Sigmoid colon (tissue), 7 donors: Measurements from ENCODE around the gene TMEM141. TPM values are rescaled to one million over a fixed set of nuclear protein-coding genes. Genes with fewer than 3 reads are reported as not detected.

Source experiments
- DNase-seq: peaks from one replicate; pipeline ENCODE4 v3.0.0-alpha.2; 2019
- H3K27ac ChIP-seq, 4 donors: fragments of 200-600 bp; sonication (generic); one replicate each; pipeline ENCODE4 v1.5.1; 2016 to 2019; ENCODE audit warnings: mild to moderate bottlenecking in 1 of 4
- H3K27me3 ChIP-seq, 3 donors: fragments of 200-600 bp; sonication (generic); one replicate each; pipeline ENCODE4 v1.5.1; 2019; ENCODE audit warnings: mild to moderate bottlenecking in 1 of 3
- H3K36me3 ChIP-seq, 4 donors: fragments of 200-600 bp; sonication (generic); one replicate each; pipeline ENCODE4 v1.5.1; 2016 to 2019
- H3K4me1 ChIP-seq, 4 donors: fragments of 200-600 bp; sonication (generic); one replicate each; pipeline ENCODE4 v1.5.1; 2017 to 2019
- H3K4me3 ChIP-seq, 4 donors: fragments of 200-600 bp; sonication (generic); one replicate each; pipeline ENCODE4 v1.5.1; 2017 to 2019; ENCODE audit warnings: mild to moderate bottlenecking in 2 of 4, moderate library complexity in 1 of 4
- H3K9me3 ChIP-seq, 4 donors: fragments of 200-600 bp in 3 of 4; sonication (generic) in 3 of 4; one replicate each; pipeline versions ENCODE4 v1.5.1 to v1.6.1; 2013 to 2019
- CTCF ChIP-seq, 4 experiments: fragments of 450-650 bp in 3 of 4; fragments of 200-600 bp in 1 of 4; IDR thresholded peaks; one replicate each; pipeline ENCODE4 v1.5.1; 2016 to 2019; ENCODE audit warnings: antibody characterized with exemption in 4 of 4, mild to moderate bottlenecking in 3 of 4, moderate library complexity in 2 of 4
- EP300 ChIP-seq, 4 donors: sonication (generic); formaldehyde crosslinking; IDR thresholded peaks; one replicate each; pipeline ENCODE4 v1.6.1; 2017; ENCODE audit warnings: antibody characterized with exemption in 4 of 4
- POLR2A ChIP-seq, 2 donors: fragments of 450-650 bp; IDR thresholded peaks; one replicate each; pipeline ENCODE4 v1.6.1; 2016; ENCODE audit warnings: antibody characterized with exemption in 2 of 2, mild to moderate bottlenecking in 2 of 2, moderate library complexity in 2 of 2
- POLR2AphosphoS5 ChIP-seq, 4 donors: sonication (generic); formaldehyde crosslinking; IDR thresholded peaks; one replicate each; pipeline ENCODE4 v1.6.1; 2017; ENCODE audit warnings: antibody characterized with exemption in 4 of 4
- WGBS, 2 donors: extraction: QIAGEN DNeasy Blood & Tissue Kit; methylation state at CpG; one replicate each; pipeline ENCODE4 v1.1.7; 2013; 5-methylcytosine and 5-hydroxymethylcytosine counted together
- intact Hi-C: fragments of 100-400 bp; cut with DNase I; formaldehyde crosslinking; loops from one replicate; pipeline ENCODE4 v1.15.1; 2023
- polyA plus RNA-seq, 3 donors: library from polyadenylated mRNA; stranded (reverse); fragments of 200-250 nt; gene quantifications; one replicate each; pipeline ENCODE4 v1.2.3, GENCODE V29; 2013
- total RNA-seq, 4 donors: library from RNA; depleted of rRNA; stranded (reverse); fragments of >200 nt; gene quantifications; one replicate each; pipeline ENCODE4 v1.1.0, GENCODE V29; 2016
- donor health status: healthy with polysubstance abuse.
- donor health status: Bipolar disorder and iron deficiency.
- donor health status: healthy.

The TMEM141 gene
- total and polyA plus RNA-seq, 7 donors, result 37.5 to 629 (median 84.7) TPM

- Histone ChIP-seq H3K4me1 (no peaks in the 10 kb centered on the region), H3K27ac (no peak overlapping the region), H3K27me3 (peaks cover 0 to 11% (median 10%) of the 10 kb centered on the region in 3 donors), H3K9me3 (peaks cover 0 to 4% (median 2%) of the 10 kb centered on the region in 4 donors), H3K36me3 (no peaks in the 10 kb centered on the region), H3K4me3 (no peak overlapping the region)
- TF ChIP-seq CTCF (IDR thresholded peaks at IDR 0.05) (no peak), POLR2A (IDR thresholded peaks at IDR 0.05) (no peak), POLR2AphosphoS5 (IDR thresholded peaks at IDR 0.05) (no peak), EP300 (IDR thresholded peaks at IDR 0.05) (no peak)
- intact Hi-C loops, result no loop called here
- 64 to 76% methylated on average over 3 of the region's 3 CpGs for WGBS, 2 donors
- DNase-seq, result no peak
These were observed 19.2 kb upstream of the TMEM141 start for GRCh38 chr9:136771907-136772415.

GRCh38 chr9:136773386-136774044 lies 17.6 kb upstream of the TMEM141 start:
- intact Hi-C loops, result no loop called here
- H3K27ac ChIP-seq, result no peak overlapping the region
- H3K4me1 ChIP-seq, result no peaks in the 10 kb centered on the region
- 81 to 89% methylated on average over 7 of the region's 7 CpGs for WGBS, 2 donors
- H3K9me3 ChIP-seq, result peaks cover 0 to 4% (median 2%) of the 10 kb centered on the region in 4 donors
- H3K4me3 ChIP-seq, result no peak overlapping the region
- no peak for TF ChIP-seq POLR2A (IDR thresholded peaks at IDR 0.05)
- no peak for TF ChIP-seq EP300 (IDR thresholded peaks at IDR 0.05)
- TF ChIP-seq CTCF (IDR thresholded peaks at IDR 0.05), result no peak
- TF ChIP-seq POLR2AphosphoS5 (IDR thresholded peaks at IDR 0.05), result no peak
- H3K36me3 ChIP-seq, result no peaks in the 10 kb centered on the region
- no peaks in the 10 kb centered on the region for H3K27me3 ChIP-seq
- no peak for DNase-seq

GRCh38 chr9:136774416-136775045 lies 16.6 kb upstream of the TMEM141 start:
- no peak for DNase-seq
- Histone ChIP-seq H3K9me3 (peaks cover 0 to 4% (median 2%) of the 10 kb centered on the region in 4 donors), H3K27ac (no peak overlapping the region), H3K4me1 (no peaks in the 10 kb centered on the region), H3K27me3 (no peaks in the 10 kb centered on the region), H3K4me3 (no peak overlapping the region), H3K36me3 (no peaks in the 10 kb centered on the region)
- intact Hi-C loops, result no loop called here
- TF ChIP-seq CTCF (IDR thresholded peaks at IDR 0.05) (no peak), POLR2A (IDR thresholded peaks at IDR 0.05) (no peak), EP300 (IDR thresholded peaks at IDR 0.05) (no peak)
- WGBS, 2 donors, result 90% methylated on average over 12 of the region's 12 CpGs

GRCh38 chr9:136775191-136775590 lies 16.0 kb upstream of the TMEM141 start:
- intact Hi-C loops, result no loop called here
- H3K36me3 ChIP-seq, result no peaks in the 10 kb centered on the region
- no peak overlapping the region for H3K27ac ChIP-seq
- DNase-seq, result no peak
- WGBS, 2 donors, result 76% methylated on average over 6 of the region's 6 CpGs
- H3K9me3 ChIP-seq, result peaks cover 0 to 4% (median 2%) of the 10 kb centered on the region in 4 donors
- TF ChIP-seq POLR2AphosphoS5 (IDR thresholded peaks at IDR 0.05) (no peak), EP300 (IDR thresholded peaks at IDR 0.05) (no peak), CTCF (IDR thresholded peaks at IDR 0.05) (no peak), POLR2A (IDR thresholded peaks at IDR 0.05) (no peak)
- no peak overlapping the region for H3K4me3 ChIP-seq
- no peaks in the 10 kb centered on the region for H3K27me3 ChIP-seq
- no peaks in the 10 kb centered on the region for H3K4me1 ChIP-seq
